MM.1S (cell line): Measurements from ENCODE around the gene KCNK10.

Source experiments
- DNase-seq: peaks from one replicate; pipeline ENCODE4 v3.0.0-alpha.2; 2015
- H2AFZ ChIP-seq: fragments of 300-600 bp; sonication (generic); 2 replicates; pipeline ENCODE4 v1.6.0; 2016; ENCODE audit warnings: antibody characterized with exemption, low read length
- H3F3A ChIP-seq: fragments of 300-600 bp; sonication (generic); 2 replicates; pipeline ENCODE4 v1.6.1; 2016; ENCODE audit warnings: mild to moderate bottlenecking, antibody characterized with exemption, low read length, moderate library complexity, mixed read lengths; ENCODE audit not compliant: insufficient read depth
- H3K27ac ChIP-seq: fragments of 300-600 bp; sonication (generic); 2 replicates; pipeline ENCODE4 v1.5.1; 2016; ENCODE audit warnings: mild to moderate bottlenecking, low read length
- H3K27me3 ChIP-seq: fragments of 300-600 bp; sonication (generic); replicated peaks from 2 replicates; pipeline ENCODE4 v1.6.0; 2016; ENCODE audit warnings: low read length; ENCODE audit not compliant: insufficient read depth
- H3K36me3 ChIP-seq: fragments of 300-600 bp; sonication (generic); replicated peaks from 2 replicates; pipeline ENCODE4 v1.6.1; 2016; ENCODE audit warnings: mild to moderate bottlenecking, low read length, mixed read lengths; ENCODE audit not compliant: insufficient read depth
- H3K4me1 ChIP-seq: fragments of 300-600 bp; sonication (generic); 2 replicates; pipeline ENCODE4 v1.6.1; 2016; ENCODE audit warnings: low read length, mixed read lengths
- H3K4me2 ChIP-seq: fragments of 300-600 bp; sonication (generic); 2 replicates; pipeline ENCODE4 v1.6.0; 2016; ENCODE audit warnings: low read depth, low read length
- H3K4me3 ChIP-seq: fragments of 300-600 bp; sonication (generic); 2 replicates; pipeline ENCODE4 v1.5.1; 2016; ENCODE audit warnings: low read length, mixed read lengths
- H3K79me2 ChIP-seq: fragments of 300-600 bp; sonication (generic); 2 replicates; pipeline ENCODE4 v1.6.1; 2016; ENCODE audit warnings: mixed run types, low read length, mixed read lengths
- H3K9ac ChIP-seq: fragments of 300-600 bp; sonication (generic); 2 replicates; pipeline ENCODE4 v1.6.1; 2016; ENCODE audit warnings: low read length, mixed read lengths
- H3K9me2 ChIP-seq: fragments of 300-600 bp; sonication (generic); replicated peaks from 2 replicates; pipeline ENCODE4 v1.6.1; 2016; ENCODE audit warnings: mild to moderate bottlenecking, low read length, mixed read lengths; ENCODE audit not compliant: insufficient read depth
- H3K9me3 ChIP-seq: fragments of 300-600 bp; sonication (generic); replicated peaks from 2 replicates; pipeline ENCODE4 v1.6.1; 2016; ENCODE audit warnings: mild to moderate bottlenecking, low read length, mixed read lengths; ENCODE audit not compliant: insufficient read depth
- H4K20me1 ChIP-seq: fragments of 300-600 bp; sonication (generic); 2 replicates; pipeline ENCODE4 v1.6.1; 2016; ENCODE audit warnings: mild to moderate bottlenecking, low read length, moderate library complexity, mixed read lengths; ENCODE audit not compliant: insufficient read depth
- CTCF ChIP-seq: fragments of 300-600 bp; sonication (generic); IDR thresholded peaks from 2 replicates; pipeline ENCODE4 v1.5.1; 2016; ENCODE audit warnings: antibody characterized with exemption, low read length, mixed read lengths
- EZH2 ChIP-seq: fragments of 300-600 bp; sonication (generic); optimal IDR thresholded peaks from 2 replicates; pipeline ENCODE3; 2017; ENCODE audit warnings: low read depth, mild to moderate bottlenecking, antibody characterized with exemption, low read length, mixed read lengths
- EZH2phosphoT487 ChIP-seq: fragments of 300-600 bp; sonication (generic); IDR thresholded peaks from 2 replicates; pipeline ENCODE4 v1.6.1; 2018; ENCODE audit warnings: antibody characterized with exemption, low read length

Gene KCNK10

GRCh38 chr14:88312257-88312656 is 10.8 kb downstream of the KCNK10 start:
- no peak overlapping the region for H3K4me3 ChIP-seq
- no peak overlapping the region for H3K4me2 ChIP-seq
- H3K9ac ChIP-seq = no peak overlapping the region
- H2AFZ ChIP-seq = no peak overlapping the region
- no peaks in the 10 kb centered on the region for H3K9me3 ChIP-seq
- H3K36me3 ChIP-seq = no peaks in the 10 kb centered on the region
- no peaks in the 10 kb centered on the region for H3K4me1 ChIP-seq
- H4K20me1 ChIP-seq = no peaks in the 10 kb centered on the region
- DNase-seq = no peak
- no peaks in the 10 kb centered on the region for H3K9me2 ChIP-seq
- H3F3A ChIP-seq = no peaks in the 10 kb centered on the region
- no peak overlapping the region for H3K27ac ChIP-seq
- no peaks in the 10 kb centered on the region for H3K27me3 ChIP-seq
- no peaks in the 10 kb centered on the region for H3K79me2 ChIP-seq
- TF ChIP-seq EZH2phosphoT487 (no peak), EZH2 (no peak), CTCF (no peak)

DNA sequence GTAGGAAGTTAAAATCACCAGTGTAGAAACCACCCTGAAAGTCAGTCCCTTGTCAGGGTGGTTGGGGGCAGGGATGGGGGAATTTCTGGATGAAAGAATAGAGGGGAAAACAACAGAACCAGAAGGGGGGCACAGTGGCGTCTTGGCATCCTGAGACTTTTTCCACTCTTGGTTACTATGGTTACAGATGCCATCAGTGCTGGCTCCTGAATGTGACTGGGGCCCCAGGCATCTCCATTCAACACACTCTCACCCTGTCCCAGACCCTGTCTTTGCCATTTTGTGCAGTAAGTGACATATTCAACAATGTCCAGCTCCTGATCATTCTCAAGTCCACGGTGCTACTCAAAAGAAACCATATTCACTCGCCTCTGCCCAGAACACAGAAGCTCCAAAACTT is 11.3 kb downstream of the KCNK10 start:
- Histone ChIP-seq H2AFZ (no peak overlapping the region), H3K9me2 (no peaks in the 10 kb centered on the region), H3K4me1 (no peaks in the 10 kb centered on the region), H3K79me2 (no peaks in the 10 kb centered on the region), H4K20me1 (no peaks in the 10 kb centered on the region), H3K36me3 (no peaks in the 10 kb centered on the region), H3F3A (no peaks in the 10 kb centered on the region), H3K9ac (no peak overlapping the region), H3K4me2 (no peak overlapping the region), H3K4me3 (no peak overlapping the region), H3K9me3 (no peaks in the 10 kb centered on the region), H3K27me3 (no peaks in the 10 kb centered on the region), H3K27ac (no peak overlapping the region)
- DNase-seq = no peak
- no peak for TF ChIP-seq EZH2
- no peak for TF ChIP-seq EZH2phosphoT487
- no peak for TF ChIP-seq CTCF

- no peak overlapping the region for H3K4me2 ChIP-seq
- H4K20me1 ChIP-seq = no peaks in the 10 kb centered on the region
- H3K9me3 ChIP-seq = no peaks in the 10 kb centered on the region
- H3K36me3 ChIP-seq = no peaks in the 10 kb centered on the region
- TF ChIP-seq EZH2phosphoT487 (no peak), CTCF (no peak), EZH2 (no peak)
- no peak overlapping the region for H2AFZ ChIP-seq
- H3K79me2 ChIP-seq = no peaks in the 10 kb centered on the region
- H3K4me3 ChIP-seq = no peak overlapping the region
- no peak overlapping the region for H3K27ac ChIP-seq
- H3K9me2 ChIP-seq = no peaks in the 10 kb centered on the region
- DNase-seq = no peak
- no peak overlapping the region for H3K9ac ChIP-seq
- no peaks in the 10 kb centered on the region for H3K4me1 ChIP-seq
- no peaks in the 10 kb centered on the region for H3K27me3 ChIP-seq
- H3F3A ChIP-seq = no peaks in the 10 kb centered on the region
Observed at GRCh38 chr14:88310449-88310848, 12.6 kb downstream of the KCNK10 start.
